ENCODE results near the gene PDE3B.
"Not testable (repeated sequence)": the region's sequence is repeated elsewhere in the genome, so short reads cannot be mapped to it uniquely, and the experiment has no call there.

Gene PDE3B

DNA sequence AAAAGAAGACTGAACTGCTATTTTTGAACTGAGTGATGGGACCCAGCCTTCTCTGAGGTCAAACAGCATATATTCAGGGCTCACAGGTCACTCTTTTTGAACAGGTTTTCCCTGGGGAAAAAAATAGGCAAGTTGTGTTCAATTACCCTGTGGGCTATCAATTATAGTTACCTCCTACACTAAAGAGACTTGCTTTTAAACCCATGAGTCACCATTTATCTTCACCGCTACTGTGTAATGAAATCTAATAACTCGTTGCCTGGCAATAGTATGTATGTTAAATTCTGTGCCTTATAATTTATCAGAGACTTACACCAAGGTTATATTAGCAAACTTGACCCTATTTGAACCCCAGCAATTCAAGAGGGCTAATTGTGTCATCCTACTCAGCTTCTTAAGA, 149.9 kb downstream of the PDE3B start:
- in situ Hi-C loops (cut with MboI; ENCODE audit: low sequenced_read_pairs), result no loop called here

- in situ Hi-C loops (cut with MboI; ENCODE audit: low sequenced_read_pairs), result not testable (repeated sequence)
Observed at GRCh38 chr11:14796028-14796427, 152.4 kb downstream of the PDE3B start.

DNA sequence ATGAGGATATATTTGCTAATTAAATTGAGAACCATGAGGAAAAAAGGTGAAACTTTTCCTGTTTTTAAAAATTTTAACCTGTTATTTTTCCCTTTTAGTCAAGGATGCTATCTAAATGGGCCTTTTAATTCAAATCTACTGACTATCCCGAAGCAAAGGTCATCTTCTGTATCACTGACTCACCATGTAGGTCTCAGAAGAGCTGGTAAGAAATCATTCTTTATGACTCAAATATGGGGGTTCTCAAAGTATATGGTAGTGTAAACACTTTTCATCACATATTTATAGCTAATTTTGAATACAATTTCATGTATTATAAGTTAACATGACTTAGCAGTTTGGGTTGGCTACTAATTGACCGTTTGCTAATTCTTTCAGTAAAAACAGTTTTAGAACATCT, 160.2 kb downstream of the PDE3B start:
- in situ Hi-C loops (cut with MboI; ENCODE audit: low sequenced_read_pairs), result no loop called here

- in situ Hi-C loops (cut with MboI; ENCODE audit: low sequenced_read_pairs), result no loop called here
Observed at GRCh38 chr11:14809466-14809865, 165.9 kb downstream of the PDE3B start.

DNA sequence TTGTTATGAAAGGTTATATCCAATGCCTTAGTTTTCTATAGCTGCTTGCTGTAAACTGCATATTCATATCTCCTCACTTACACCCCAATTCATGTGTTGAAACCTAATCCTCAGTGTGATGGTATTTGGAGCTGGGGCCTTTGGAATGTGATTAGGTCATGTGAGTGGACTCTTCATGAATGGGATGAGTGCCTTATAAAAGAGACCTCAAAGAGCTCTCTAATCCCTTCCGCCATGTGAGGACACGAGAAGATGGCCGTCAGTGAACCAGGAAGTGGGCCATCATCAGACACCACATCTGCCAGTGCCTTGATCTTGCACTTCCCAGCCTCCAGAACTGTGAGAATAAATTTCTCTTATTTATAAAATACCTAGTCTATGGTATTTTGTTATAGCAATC, 169.2 kb downstream of the PDE3B start:
- in situ Hi-C loops (cut with MboI; ENCODE audit: low sequenced_read_pairs), result no loop called here

- in situ Hi-C loops (cut with MboI; ENCODE audit: low sequenced_read_pairs), result no loop called here
Observed at GRCh38 chr11:14813516-14813915, 169.9 kb downstream of the PDE3B start.

DNA sequence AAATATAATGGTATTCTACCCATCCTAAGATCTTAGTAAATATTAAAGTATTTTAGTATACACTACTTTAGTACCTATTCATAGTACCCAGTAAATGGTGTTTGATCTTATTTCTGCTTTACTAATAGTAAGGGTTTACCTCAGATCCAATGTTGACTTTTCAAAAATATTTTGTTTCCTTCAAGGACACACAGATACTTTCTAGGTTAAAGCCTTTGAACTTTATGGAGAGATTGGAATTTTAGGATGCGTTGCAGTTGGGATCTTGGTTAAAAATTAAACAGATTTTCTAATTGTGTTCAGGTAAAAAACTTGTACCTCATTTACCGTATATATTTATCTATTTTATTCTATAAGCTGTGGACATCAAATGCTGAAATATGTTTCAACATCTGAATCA, 175.2 kb downstream of the PDE3B start:
- in situ Hi-C loops (cut with MboI; ENCODE audit: low sequenced_read_pairs), result no loop called here

- in situ Hi-C loops (cut with MboI; ENCODE audit: low sequenced_read_pairs), result no loop called here
Observed at GRCh38 chr11:14819596-14819995, 176.0 kb downstream of the PDE3B start.

- in situ Hi-C loops (cut with MboI; ENCODE audit: low sequenced_read_pairs), result no loop called here
Observed at GRCh38 chr11:14821031-14821430, 177.4 kb downstream of the PDE3B start.

GRCh38 chr11:14826600-14826999, 183.0 kb downstream of the PDE3B start:
- in situ Hi-C loops (cut with MboI; ENCODE audit: low sequenced_read_pairs), result no loop called here

DNA sequence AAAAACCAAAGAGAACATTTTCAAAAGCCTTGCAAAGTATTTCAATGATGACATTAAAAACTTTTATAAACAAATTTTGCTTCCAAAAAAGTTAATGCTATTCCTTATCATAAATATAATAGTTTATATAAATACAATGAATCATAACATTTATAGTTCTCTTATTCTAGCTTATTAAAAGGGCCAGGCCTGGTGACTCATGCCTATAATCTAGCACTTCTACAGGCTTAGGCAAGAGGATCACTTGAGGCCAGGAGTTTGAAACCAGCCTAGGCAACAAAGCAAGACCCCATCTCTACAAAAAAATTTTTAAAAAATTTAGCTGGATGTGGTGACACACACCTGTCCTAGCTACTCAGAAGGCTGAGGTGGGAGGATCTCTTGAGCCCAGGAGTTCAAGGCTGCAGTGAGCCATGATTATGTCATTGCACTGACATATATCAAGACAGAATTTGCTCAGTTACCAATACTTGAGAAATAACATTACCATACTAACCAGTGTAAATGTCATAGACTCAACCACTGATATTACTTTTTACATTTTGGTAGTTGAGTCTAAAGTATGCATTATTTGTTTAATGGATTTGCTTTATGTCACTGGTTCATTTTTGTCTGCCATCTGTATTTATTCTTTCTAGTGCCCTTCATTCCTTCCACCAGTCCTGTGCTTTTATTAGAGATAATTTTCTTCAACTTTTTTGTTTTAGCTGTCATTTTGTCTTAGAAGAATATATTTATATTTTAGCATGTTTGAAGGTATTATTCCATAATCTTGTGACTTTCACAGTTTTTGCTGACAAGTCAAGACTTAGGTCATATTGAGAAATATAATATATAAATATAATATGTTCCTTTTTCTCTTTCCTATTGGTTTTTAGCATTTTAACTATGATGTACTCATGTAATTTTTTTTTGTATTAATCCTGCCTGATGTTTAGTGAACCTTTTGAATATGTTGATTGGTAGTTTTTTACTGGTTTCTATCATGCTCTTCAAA, 192.2 kb downstream of the PDE3B start:
- in situ Hi-C loops (cut with MboI; ENCODE audit: low sequenced_read_pairs), result no loop called here

DNA sequence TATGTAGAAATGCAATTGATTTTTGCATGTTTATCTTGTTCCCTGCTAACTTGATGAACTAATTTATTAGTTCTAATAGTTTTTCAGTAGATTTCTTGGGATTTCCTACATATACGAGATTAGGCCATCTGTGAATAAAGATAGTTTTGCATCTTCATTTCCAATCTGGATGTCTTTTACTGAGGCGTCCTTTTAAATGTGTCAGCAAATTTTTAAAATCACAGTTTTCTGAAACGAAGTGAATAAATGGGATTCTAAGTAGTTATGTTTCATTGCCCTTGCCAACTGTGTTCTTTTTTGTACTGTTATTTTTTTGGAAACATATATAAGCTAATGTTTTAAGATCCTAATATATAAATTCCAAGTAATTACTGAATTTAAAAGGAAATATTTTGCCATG, 198.4 kb downstream of the PDE3B start:
- in situ Hi-C loops (cut with MboI; ENCODE audit: low sequenced_read_pairs), result no loop called here

DNA sequence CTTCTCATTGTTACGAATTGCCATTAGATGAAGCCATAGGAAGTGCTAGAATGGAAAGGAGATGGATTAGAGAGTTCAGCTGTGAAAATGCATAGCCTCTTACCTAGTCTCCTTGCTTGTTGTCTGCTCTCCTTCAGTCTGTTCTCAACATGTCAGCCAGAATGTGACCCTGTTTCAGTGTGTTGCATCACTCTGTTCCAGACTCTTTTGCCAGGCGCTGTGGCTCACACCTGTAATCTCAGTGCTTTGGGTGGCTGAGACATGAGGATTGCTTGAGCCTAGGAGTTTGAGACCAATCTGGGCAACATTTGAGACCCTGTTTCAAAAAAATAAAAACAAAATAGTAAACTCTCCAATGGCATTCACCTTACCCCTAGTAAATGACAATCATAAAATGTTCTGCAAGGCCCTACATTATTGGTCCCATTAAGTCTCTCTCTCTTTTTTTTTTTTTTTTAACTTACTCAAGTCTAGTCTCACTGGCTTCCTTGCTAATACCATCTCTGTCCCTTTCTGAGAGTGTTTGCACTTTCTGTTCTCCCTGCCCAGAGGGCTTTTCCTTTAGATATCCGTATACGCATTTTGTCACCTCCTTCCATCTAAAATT, 209.1 kb downstream of the PDE3B start:
- in situ Hi-C loops (cut with MboI; ENCODE audit: low sequenced_read_pairs), result no loop called here

- in situ Hi-C loops (cut with MboI; ENCODE audit: low sequenced_read_pairs), result no loop called here
Observed at GRCh38 chr11:14854057-14854456, 210.5 kb downstream of the PDE3B start.

DNA sequence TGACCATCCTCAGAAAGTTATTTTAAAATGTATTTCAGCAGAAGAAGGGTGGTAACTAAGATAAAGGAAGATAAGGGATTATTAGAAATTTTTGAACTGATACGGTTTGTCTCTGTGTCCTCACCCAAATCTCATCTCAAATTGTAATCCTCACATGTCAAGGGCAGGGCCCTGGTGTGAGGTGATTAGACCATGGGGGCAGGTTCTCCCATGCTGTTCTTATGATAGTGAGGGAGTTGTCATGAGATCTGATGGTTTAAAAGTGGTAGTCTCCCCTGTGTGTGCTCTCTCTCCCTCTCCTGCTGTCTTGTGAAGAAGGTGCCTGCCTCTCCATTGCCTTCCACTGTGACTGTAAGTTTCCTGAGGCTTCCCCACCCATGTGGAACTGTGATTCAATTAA, 212.3 kb downstream of the PDE3B start:
- in situ Hi-C loops (cut with MboI; ENCODE audit: low sequenced_read_pairs), result no loop called here

- in situ Hi-C loops (cut with MboI; ENCODE audit: low sequenced_read_pairs), result no loop called here
Observed at GRCh38 chr11:14857621-14858020, 214.0 kb downstream of the PDE3B start.

GRCh38 chr11:14858404-14858803, 214.8 kb downstream of the PDE3B start:
- in situ Hi-C loops (cut with MboI; ENCODE audit: low sequenced_read_pairs), result no loop called here

DNA sequence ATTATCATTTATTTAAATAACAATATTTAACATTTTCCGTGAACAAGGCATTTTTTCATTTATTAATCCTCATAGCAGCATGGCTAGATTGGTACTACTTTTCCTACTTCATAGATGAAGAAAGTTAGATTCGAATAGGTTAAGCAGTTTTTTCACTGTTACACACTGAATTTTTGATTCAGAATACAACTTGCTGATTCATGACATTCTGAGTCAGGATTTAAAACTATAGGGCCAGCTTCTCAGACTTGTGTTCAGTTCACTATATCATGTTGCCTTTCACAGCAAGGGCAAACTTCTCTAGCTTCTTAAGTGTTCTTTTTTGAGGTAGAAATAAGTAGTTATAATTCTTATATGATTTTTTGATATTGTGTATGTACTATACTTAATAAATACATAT, 216.9 kb downstream of the PDE3B start:
- in situ Hi-C loops (cut with MboI; ENCODE audit: low sequenced_read_pairs), result no loop called here

GRCh38 chr11:14861680-14862079, 218.1 kb downstream of the PDE3B start:
- in situ Hi-C loops (cut with MboI; ENCODE audit: low sequenced_read_pairs), result no loop called here

DNA sequence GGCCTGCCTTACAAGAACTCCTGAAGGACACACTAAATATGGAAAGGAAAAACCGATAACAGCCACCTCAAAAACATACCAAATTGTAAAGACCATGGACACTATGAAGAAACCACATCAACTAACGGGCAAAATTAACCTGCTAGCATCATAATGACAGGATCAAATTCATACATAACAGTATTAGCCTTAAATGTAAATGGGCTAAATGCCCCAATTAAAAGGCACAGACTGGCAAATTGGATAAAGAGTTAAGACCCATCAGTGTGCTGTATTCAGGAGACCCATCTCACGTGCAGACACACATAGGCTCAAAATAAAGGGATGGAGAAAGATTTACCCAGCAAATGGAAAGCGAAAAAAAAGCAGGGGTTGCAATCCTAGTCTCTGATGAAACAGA, 220.2 kb downstream of the PDE3B start:
- in situ Hi-C loops (cut with MboI; ENCODE audit: low sequenced_read_pairs), result not testable (repeated sequence)

GRCh38 chr11:14872032-14872431, 228.4 kb downstream of the PDE3B start:
- in situ Hi-C loops (cut with MboI; ENCODE audit: low sequenced_read_pairs), result no loop called here

DNA sequence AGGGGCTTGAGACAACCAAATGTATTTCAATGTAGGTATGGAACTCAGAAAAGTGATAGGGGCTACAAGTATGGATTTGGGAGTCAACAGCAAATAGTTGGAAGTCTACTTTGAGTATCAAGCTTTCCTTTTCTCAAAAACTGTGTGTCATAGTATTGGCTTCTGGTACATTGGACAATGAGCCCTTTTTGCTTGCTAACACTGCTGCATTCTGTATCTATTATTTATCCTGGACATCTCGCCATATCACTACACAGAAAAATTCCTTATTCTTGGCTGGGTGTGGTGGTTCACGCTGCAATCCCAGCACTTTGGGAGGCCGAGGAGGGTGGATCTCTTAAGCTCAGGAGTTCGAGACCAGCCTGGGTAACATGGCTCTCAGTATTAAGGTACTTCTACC, 230.0 kb downstream of the PDE3B start:
- in situ Hi-C loops (cut with MboI; ENCODE audit: low sequenced_read_pairs), result no loop called here
